HG03457 (cell line): ENCODE results near the gene RNF149.
"Not testable (repeated sequence)": the region's sequence is repeated elsewhere in the genome, so short reads cannot be mapped to it uniquely, and the experiment has no call there.

ENCODE experiments used
- ATAC-seq: cut with Tn5 transposase; IDR thresholded peaks from one replicate; pipeline ENCODE4 v1.9.1; 2021; ENCODE audit warnings: moderate number of reproducible peaks; ENCODE audit not compliant: unreplicated experiment

The RNF149 gene

DNA sequence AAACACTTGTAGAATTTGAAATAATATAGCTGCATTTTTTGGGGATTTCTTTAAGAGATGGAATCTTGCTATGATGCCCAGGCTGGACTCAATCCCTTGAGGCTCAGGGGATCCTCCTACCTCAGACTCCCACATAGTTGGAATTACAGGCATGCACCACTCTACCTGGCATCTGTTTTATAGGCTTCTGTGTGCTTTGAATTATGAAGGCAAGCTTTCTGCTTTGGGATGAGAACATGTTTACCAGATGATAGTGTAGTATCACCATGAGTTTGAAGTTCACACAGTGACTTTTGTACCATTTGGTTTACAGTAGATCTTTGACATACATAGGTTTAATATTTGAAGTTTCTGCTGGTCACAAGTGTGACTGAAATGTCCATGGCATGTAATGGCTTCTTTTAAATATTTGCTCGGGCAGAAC, 45.1 kb downstream of the RNF149 start:
- ATAC-seq: no peak

DNA sequence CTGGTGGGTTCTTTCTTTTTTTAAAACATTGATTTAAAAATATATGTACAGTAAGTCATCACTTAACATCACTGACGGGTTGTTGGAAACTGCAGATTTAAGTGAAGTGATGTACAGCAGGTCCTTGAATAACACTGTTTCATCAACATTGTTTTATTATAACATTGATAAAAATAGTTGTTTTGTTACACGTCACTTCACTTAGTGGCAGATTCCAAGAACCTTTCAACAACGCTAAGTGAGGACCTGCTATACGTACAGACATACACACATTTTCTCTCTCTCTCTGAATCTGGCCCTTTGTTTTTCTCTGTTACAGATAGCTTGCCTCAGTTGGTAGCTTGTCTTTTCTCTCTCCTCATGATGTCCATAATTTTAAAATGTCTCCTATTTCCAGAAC, 46.4 kb downstream of the RNF149 start:
- no peak for ATAC-seq

DNA sequence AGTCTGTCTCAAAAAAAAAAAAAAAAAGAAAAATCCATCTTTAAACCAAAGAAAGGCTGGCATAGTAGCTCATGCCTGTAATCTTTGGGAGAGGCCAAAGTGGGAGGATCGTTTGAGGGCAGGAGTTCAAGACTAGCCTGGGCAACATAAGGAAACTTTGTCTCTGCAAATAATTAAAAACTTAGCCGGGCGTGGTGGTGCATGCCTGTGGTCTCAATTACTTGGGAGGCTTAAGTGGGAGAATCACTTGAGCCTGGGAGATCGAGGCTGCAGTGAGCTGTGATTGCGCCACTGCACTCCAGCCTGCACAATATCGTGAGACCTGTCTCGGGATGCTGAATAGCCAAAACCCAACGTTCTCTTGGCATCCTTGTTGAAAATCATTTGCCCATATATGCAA, 49.7 kb downstream of the RNF149 start:
- ATAC-seq: no peak

DNA sequence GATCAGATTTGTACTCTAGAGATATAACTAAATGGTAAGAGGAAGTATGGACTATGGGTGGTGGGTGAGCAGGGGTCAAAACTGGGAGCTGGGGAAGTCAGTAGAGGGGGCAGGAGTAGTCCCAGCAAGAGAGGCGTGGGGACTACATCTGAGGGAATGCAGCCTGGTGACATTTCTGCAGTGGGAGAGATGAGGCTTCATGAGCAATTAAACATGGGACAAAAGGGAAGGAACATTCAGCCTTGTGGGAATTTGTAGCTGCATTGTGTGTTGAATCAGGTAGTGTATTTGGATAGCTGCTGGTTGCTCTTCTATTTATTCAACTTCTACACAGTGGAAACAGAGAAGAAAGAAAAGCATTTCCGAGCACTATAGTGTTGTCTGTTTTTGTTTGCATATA, 52.2 kb downstream of the RNF149 start:
- ATAC-seq: no peak

DNA sequence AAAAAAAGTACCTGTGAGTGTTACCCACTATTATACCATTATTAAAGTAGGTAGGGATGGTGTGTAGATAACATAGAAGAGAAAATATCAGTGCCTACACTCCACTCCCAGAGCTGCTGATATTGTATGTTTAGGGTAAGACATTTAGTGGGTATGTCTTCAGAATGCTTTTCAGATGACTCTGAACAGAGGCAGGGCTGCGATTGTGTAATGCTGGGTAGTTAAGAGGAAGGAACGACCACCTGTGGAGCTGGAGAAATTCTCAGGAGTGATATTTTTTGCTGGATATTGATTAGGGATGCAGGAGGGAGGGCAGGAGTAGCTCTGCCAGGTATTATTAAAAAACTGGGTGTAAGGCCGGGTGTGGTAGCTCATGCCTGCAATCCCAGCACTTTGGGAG, 53.0 kb downstream of the RNF149 start:
- no peak for ATAC-seq

DNA sequence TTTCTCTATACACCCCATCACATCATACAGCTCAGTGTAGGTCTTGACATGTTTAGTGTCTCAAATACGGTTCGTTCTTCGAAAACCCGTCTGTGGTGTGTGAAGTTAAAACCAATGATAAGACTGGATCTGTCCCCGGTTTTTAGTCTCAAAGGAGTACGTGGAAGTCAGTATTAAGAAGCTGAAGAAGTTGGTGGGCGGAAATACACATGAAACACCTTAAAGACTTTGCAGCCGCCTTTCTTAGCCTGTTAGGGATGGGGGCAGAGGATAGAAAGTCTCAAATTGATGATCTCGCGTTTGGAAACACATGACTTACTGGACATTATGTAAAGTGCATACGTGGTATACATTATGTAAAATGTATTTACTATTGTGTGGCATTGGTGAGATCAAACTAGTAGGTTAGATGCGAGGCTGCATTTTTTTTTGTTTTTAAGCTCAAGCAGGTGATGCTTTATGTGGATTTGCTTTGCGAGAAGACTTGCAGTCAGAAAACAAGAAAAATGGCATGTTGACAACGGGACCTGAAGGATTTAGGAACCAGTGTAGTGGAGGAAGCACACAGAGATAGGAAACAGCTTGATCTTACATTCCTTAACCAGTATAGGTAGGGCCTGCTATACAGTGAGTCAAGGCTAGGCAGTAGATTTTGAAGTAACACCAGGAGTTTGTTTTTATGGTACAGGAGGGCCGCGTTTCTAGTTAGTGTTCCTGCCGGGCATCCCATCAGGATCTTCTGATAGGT, 54.6 kb downstream of the RNF149 start:
- ATAC-seq: no peak

DNA sequence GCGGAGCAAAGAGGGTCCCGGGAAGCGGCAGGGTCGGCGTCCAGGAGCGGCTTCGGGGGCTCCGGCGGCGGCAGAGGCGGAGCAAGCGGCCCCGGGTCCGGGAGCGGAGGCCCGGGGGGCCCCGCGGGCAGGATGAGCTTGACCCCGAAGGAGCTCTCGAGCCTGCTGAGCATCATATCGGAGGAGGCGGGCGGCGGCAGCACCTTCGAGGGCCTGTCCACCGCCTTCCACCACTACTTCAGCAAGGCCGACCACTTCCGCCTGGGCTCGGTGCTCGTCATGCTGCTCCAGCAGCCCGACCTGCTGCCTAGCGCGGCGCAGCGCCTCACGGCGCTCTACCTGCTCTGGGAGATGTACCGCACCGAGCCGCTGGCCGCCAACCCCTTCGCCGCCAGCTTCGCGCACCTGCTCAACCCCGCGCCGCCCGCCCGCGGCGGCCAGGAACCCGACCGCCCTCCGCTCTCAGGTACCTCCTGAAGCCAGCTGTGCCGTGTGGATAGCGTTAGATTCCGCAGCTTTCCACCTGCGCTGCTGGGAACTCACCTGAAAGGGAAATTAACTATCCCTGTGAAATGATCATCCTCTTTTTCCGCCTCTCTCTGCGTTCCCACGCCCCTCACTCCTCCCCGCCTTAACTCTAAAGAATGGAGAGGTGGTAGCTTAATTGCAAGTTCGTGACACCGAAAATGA, 55.3 kb downstream of the RNF149 start:
- ATAC-seq: peak; percentile 41

DNA sequence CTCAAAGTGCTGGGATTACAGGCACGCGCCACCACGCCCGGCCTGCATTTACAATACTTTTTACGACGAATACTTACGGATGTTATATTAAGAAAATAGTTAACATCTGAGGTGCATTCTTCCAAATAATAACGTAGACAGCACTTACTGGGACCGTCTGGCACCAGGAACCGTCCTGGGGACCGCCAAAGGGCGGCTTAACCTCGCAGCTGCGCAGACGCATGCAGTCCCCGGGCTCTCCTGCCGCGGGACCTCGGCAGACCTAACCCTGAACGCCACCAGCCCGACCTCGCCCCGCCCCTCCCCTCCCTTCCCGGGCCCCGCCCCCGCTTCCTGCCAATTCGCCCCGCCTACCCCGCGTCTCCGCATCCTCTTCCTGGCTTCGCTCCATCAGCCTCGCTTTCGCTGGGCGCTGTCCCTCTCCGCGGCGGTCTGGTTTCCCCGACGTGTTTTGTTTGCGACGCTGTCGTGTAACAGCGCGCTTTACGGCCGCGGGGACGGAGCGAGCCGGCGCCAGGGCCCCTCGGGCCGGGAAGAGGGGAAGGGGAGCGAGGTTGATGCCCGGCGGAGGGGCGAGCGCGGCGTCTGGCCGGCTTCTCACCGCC, 56.0 kb downstream of the RNF149 start, which contains the start of gene CNOT11:
Gene CNOT11, plus strand, starts transcription at position 479 of the 605 bp plus-strand sequence. Its CDS starts 79 bp downstream, at position 558.
- peak; percentile 77 for ATAC-seq

DNA sequence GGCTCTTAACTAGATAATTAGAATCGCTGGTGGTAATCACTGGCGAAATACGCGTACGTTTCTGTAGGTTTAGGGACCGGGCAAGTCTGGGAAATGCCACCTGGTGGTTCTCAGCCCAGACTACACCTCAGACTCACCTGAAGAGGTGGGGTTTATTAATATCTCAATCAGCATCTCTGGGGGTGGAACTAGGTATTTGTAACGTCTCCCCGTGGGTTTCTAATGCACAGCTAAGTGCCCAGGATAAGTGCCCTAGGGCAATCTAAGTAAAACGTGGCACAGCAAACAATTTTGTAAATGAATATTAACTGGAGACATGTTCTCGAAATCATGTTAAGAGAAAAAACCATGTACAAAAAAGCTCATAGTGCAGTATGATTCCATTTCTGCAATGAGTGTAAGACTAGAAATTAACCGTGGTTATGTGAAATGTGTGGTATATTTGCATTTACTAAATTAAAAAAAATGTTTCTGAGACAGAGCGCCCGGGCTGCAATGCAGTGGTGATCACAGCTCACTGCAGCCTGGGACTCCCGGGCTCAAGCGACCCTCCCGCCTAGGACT, 56.6 kb downstream of the RNF149 start:
- peak; percentile 35 for ATAC-seq

DNA sequence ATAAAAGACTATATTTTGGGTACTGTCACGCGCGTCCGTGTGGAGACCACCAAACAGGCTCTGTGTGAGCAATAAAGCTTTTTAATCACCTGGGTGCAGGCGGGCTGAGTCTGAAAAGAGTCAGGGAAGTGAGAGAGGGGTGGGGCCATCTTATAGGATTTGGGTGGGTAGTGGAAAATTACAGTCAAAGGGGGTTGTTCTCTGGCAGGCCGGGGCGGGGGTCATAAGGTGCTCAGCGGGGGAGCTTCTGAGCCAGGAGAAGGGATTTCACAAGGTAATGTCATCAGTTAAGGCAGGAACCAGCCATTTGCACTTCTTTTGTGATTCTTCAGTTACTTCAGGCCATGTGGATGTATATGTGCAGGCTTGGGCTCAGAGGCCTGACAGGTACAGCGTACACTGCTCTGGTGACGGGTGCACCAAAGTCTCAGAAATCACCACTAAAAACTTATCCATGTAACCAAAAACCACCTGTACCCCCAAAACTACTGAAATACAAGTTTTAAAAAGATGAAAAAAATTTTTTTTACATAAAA, 57.2 kb downstream of the RNF149 start:
- not testable (repeated sequence) for ATAC-seq

DNA sequence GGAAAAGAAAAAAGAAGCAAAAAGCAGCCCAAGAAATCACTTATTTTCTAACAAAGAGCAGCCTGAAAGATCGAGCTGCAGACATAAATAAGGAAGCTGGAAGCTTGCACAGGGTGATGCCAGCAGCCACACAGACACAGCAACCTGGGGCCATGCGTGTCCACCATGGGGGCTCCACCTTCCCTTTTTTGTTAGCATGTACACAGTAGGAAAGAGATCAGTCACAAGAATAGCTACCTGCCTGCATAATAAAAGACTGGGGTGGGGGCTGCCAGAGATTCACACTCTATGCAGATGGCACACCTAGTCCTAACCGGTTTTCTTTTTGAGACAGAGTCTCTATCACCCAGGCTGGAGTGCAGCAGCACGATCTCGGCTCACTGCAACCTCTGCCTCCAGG, 58.7 kb downstream of the RNF149 start:
- no peak for ATAC-seq

DNA sequence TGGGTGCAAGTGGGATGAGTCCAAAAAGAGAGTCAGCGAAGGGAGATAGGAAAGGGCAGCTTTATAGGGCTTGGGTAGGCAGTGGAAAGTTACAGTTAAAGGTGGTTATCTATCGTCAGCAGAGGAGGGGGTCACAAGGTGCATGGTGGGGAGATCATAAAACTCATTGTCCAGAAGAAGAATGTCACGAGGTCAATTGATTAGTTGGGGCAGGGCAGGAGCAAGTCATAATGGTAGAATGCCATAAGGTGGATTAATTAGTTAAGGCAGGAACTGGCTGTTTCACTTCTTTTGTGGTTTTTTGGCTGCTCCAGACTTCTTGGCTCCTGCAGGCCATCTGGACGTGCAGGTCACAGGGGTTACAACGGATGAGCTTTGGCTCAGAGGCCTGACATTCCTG, 59.7 kb downstream of the RNF149 start:
- not testable (repeated sequence) for ATAC-seq

DNA sequence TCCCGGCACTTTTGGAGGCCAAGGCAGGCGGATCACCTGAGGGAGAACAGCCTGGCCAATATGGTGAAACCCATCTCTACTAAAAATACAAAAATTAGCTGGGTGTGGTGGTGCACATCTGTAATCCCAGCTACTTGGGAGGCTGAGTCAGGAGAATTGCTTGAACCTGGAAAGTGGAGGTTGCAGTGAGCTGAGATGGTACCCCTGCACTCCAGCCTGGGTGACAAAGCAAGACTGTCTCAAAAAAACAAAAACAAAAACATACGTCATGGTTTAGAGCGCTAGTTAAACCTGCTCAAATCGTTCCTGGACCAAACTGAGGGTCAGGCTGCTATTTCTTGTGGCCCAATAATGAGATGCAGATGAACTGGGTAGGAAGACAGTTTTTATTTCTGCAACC, 63.0 kb downstream of the RNF149 start:
- not testable (repeated sequence) for ATAC-seq

DNA sequence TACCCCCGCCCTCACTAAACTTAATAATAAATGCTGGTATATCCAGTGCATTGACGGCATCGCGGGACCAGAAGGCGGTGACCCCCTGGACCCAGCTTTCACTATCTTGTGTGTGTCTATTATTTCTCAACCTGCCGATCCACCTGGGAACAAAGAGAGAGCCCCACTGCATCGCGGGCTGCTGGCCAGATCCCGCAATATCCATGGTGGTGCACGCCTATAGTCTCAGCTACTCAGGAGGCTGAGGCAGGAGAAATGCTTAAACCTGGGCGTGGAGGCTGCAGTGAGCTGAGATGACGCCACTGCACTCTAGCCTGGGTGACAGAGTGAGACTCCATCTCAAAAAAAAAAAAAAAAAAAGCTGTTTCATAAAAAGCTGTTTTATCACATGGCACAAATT, 63.6 kb downstream of the RNF149 start:
- ATAC-seq: not testable (repeated sequence)

DNA sequence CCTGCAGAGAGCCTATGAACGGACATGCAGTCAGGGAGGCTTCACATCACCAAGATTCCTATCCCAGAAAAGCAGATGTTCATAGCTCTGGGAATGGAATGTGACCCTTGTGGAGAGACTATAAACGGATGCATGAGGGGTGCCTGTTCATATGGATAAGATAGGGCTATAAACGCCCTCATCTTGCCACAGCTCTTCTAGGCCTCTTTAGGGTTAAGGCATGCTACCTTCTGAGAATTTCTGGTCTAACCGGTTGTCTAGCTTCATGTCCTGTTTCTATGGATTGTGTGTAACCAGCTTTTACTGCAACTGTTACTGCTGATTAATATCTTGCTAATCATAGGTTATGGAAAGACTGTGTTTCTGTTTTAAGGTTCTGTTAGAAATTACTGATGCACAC, 64.1 kb downstream of the RNF149 start:
- ATAC-seq: not testable (repeated sequence)

DNA sequence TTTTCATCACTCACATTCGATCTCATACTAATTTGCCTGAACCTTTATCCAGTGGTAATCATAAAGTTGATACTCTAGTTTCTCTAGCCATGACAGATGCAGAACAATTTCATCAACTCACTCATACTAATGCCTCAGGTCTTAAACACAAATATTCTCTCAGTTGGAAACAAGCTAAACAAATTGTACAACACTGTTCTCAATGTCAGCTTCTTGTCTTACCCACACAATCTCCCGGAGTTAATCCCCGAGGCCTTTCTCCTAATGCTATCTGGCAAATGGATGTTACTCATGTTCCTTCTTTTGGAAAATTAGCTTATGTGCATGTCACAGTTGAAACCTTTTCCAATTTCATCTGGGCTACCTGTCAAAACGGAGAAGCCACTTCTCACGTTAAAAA, 67.3 kb downstream of the RNF149 start:
- ATAC-seq: no peak

DNA sequence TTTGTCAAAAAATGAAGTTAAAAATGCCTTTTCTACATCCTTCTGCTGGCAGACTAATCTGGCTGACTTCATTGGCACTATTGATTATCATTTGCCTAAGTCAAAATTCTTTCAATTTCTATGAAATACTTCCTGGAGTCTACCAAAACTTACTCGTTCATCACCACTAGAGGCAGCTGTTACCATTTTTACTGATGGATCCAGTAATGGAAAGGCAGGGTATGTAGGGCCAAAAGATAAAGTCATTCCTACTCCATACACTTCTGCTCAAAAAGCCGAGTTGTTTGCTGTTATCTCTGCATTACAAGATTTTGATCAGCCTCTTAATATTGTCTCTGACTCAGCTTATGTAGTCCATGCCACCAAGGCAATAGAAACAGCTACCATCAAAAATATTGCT, 67.8 kb downstream of the RNF149 start:
- not testable (repeated sequence) for ATAC-seq

DNA sequence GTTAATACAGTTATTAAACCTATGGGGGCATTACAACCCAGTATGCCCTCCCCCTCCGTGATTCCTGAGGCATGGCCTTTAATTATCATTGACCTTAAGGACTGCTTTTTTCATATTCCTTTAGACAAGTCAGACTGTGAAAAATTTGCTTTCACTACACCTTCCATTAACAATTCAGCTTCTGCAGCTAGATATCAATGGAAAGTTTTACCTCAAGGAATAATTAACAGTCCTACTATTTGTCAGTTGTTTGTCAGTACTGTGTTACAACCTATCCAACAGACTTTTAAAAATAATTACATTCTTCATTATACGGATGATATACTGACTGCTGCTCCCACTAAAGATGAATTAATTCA, 68.8 kb downstream of the RNF149 start:
- not testable (repeated sequence) for ATAC-seq

DNA sequence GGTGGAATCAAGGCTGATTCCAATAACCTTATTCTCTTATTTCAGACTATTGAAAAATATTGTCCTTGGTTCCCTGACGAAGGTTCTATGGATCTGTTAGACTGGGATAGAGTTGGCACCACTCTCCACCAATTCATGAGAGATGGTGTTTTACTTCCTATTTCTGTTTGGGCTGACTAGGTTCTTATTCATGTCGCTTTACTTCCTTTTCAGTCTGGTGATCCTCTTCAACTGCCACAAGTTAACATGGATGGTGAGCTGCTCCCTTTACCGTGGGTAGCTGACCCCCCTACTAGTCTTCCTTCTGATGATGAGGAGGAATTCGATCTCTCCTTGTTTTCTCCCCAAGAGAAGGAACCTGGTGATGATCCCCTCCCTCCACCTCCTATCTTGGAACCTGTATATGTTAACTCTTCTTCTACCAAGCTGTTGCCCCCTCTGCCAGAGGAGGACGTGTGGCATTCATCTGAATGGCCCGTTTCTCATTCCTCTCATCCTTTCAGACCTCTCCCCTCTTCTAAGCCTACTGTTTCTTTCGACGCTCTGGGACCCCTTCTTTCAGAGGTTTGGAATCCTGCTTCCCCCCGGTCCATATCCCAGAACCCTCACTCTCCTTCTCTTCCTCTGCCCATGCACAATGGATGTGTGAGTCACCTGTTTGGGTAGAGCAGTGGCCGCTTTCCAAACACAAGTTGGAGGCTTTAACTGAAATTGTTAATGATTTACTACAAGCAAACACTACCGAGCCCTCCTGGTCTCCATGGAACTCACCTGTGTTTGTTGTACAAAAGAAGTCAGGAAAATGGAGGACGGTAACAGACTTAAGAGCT, 69.4 kb downstream of the RNF149 start:
- no peak for ATAC-seq

DNA sequence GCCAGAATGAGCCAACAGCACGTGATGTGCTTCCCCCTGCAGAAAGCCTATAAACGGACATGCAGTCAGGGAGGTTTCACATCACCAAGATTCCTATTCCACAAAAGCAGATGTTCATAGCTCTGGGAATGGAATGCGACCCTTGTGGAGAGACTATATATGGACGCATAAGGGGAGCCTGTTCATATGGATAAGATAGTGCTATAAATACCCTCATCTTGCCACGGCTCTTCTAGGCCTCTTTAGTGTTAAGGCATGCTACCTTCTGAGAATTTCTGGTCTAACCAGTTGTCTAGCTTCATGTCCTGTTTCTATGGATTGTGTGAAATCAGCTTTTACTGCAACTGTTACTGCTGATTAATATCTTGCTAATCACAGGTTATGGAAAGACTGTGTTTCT, 70.6 kb downstream of the RNF149 start:
- ATAC-seq: not testable (repeated sequence)

DNA sequence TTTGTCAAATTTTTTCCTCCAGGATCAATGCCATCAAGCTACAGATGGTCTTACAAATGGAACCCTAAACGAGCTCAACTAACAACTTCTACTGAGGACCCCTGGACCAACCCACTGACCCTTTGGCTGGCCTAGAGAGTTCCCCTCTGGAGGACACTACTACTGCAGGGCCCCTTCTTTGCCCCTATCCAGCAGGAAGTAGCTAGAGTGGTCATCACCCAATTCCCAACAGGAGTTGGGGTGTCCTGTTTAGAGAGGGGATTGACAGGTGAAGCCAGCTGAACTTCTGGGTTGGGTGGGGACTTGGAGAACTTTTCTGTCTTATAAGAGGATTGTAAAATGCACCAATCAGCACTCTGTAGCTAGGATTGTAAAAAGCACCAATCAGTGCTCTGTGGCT, 72.5 kb downstream of the RNF149 start:
- not testable (repeated sequence) for ATAC-seq
